ENCODE data around the gene FMN1.

FMN1 gene

GRCh38 chr15:33016405-33017024 is 178.0 kb downstream of the FMN1 start:
- DNase-seq = no peak

- no peak for DNase-seq
These were observed 179.9 kb downstream of the FMN1 start for GRCh38 chr15:33014586-33014985.

- peak in 1 of 56 donors; percentile 2 for DNase-seq
These were observed 180.6 kb downstream of the FMN1 start for GRCh38 chr15:33013827-33014445.

DNA sequence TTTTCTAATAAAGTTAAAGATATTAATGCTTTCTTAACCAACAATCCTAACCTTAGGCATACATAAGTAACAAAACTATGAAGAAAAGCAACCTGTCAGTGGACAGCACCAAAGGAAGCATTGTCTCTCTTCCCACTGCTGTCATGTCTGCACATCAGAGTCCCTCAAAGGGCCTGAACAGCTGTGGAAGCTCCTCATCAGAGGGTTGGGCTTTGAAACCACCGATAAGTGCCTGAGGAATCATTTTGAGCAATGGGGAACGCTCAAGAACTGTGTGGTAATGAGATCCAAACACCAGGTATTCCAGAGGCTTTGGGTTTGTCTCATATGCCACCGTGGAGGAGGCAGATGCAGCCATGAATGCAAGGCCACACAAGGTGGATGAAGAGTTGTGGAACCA is 182.5 kb downstream of the FMN1 start:
- no peak for DNase-seq

- DNase-seq = no peak
These were observed 184.9 kb downstream of the FMN1 start for GRCh38 chr15:33009603-33010002.

DNA sequence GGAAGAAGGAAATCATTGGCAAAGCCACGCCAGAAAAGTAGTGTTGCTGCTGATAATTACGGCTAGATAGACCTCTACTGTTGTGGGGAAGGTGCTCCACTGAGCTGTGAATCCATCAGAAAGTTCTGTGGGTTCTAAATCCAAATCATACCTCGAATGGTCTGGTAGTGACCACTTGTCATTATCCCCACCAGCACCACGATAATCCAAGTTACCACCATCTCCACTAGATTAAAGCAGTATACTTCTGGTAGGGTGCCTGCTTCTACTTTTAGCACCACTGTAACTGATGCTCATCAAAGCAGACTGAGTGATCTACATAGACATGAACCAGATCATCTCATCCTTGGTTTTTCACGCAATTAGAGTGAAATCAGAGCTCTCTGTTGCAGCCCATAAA is 185.5 kb downstream of the FMN1 start:
- no peak for DNase-seq

GRCh38 chr15:33008284-33008995 is 186.1 kb downstream of the FMN1 start:
- DNase-seq = no peak

DNA sequence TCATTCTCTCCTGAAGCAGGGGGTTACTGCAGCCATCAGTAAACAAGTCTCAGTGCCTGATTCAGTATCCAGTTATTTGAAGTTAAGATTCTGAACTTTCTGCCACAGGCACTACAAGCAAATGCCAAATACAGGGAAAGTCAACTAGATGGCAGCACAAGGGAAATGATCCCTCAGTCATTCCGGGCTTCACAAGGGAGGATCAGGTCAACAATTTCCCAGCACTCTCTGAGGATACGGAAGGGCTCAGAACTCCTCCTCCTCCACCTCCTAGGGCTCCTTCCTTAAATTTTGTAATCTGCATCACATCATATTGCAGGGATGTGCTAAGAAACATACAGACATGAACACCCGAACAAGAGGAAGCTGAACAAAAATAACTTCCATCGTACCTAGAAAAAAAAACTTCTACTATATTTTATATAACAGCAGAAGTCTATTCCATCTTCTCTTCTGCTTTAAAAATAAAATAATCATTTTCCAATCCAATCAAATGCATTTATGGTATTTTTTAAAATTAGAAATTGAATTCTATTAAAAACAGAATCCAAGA is 187.1 kb downstream of the FMN1 start:
- peak in 2 of 56 donors; percentile 6 for DNase-seq

- DNase-seq = no peak
These were observed 188.9 kb downstream of the FMN1 start for GRCh38 chr15:33005582-33005981.

- DNase-seq = no peak
These were observed 192.6 kb downstream of the FMN1 start for GRCh38 chr15:33001926-33002325.

DNA sequence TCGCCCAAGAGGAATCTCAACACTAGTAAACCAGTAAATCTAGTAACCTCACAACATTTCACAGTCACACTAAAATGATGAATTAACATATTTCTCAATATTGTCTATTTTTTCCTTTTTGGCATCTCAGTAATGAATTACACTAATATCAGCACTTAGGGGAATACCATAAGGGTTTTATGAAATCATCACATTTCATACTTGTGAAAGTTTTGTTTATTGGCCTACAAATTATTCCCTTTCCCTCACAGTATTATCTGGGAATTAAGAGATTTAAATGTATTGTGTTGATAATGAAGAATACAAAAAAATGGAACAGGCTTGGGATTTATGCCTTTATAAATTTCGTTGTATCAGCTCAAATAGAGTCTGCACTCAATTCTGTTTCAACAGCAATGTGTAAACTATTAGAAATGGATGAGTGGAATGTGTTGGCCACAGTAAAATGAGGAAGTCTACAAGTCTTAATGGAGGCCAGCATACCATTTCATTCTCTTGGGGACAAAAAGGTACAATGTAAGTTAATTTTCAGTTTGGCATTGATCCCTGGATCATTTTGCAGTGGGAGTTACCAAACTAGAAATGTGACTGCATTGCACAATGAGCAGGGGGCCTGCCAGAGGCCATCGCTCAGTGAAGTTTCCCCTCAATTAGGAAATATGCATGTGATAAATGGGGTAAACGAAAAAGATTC is 195.4 kb downstream of the FMN1 start:
- no peak for DNase-seq

DNA sequence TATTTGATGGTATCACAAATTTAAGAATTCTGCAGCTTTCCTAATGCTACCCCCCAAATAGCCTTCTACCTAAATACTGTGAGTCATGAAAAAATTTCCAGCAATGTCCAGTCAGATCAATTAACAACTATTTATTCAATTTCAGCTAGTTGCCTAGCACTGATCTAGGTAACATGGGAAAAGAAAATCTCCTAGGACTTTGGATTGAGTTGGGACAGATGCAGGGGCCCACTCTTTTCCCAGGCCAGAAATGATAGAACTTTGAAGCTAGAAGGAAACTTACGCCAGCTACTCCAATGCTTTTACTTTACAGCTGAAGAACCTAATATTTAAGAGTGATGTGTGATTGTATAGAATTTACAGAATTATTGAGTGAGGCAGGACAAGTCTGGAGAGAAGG is 196.3 kb downstream of the FMN1 start:
- no peak for DNase-seq

DNA sequence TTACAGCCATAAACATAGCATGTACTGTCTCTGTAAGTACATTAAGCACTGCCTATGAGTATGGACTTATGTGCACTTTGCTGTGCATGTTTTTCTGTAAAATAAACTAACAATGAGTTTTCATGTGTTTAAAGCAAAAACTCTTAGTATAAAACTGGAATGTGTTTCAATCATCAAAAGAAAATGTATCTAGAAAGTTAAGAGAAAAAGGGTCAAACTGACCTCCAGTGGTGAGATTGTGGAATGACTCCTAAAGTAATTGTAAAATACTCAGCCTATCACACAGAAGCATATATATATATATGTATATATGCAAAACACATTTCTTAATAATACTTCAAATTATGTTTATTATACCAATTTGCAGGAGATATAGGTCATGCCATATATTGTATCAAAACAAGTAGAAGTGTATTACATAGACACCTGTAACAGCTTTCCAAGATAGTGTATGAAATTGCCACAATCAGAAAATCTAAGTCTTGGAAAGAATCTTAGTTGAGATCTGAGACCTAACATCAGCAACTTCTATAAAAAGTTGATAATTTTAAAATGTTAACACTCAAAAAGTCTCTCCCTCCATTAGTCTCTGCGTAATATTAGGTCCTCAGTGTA is 199.6 kb downstream of the FMN1 start:
- DNase-seq = no peak

DNA sequence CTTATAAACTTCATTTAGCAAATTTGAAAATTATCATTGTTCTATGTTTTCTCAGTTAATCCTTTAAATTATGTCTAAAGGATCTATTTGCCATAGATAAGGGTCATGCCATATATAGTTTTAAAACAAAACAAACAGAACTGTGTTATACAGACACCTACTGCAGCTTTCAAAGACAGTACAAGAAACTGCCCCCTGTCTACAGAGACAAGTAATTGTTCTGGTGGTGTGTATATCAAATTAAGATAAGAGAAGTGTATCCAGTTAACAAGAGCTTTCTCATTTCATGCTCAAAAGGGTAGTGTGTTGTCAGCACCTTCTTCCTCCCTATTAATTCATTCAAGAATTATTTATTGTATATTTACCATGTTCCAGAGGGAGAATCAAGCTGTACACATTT is 201.2 kb downstream of the FMN1 start:
- no peak for DNase-seq

- no peak for DNase-seq
These were observed 202.8 kb downstream of the FMN1 start for GRCh38 chr15:32991619-32992111.

GRCh38 chr15:32990071-32990470 is 204.4 kb downstream of the FMN1 start:
- DNase-seq = no peak

DNA sequence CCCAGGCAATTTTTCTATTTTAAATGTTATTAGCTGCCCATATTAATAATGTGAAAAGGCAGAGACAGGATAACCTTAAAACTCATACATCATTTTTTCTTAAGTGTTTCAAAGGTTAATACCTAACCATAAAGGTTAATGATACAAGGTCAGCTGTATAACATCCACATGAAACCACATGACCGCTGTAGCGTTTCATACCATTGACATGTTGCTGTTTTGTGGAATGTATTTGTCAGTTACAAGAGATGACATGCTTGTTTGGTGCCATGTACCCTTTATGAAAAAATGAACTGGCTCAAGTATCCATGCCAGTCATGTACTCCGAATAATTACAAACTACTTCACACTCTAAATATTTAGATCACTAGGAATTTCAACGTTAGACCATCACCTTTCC is 207.4 kb downstream of the FMN1 start:
- DNase-seq = no peak

- no peak for DNase-seq
These were observed 208.4 kb downstream of the FMN1 start for GRCh38 chr15:32986147-32986546.

DNA sequence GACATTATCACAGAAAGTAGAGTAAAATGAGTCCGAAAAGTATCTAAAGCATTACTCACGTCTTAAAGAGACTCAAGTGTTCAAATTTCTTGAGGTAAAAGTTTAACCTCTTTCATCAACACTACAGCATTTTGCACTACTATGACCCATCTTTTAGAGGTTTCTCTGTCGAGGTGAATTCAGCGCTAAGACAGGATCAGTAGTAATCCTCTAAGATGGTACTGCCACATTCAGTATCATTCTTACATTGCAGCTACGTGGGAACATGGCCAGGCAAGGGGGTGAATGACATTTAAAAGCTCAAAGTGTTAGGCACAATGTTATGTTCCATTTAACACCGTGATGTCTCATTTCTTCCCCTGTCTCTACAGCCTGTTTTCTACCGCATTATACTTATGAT is 210.8 kb downstream of the FMN1 start:
- no peak for DNase-seq

DNA sequence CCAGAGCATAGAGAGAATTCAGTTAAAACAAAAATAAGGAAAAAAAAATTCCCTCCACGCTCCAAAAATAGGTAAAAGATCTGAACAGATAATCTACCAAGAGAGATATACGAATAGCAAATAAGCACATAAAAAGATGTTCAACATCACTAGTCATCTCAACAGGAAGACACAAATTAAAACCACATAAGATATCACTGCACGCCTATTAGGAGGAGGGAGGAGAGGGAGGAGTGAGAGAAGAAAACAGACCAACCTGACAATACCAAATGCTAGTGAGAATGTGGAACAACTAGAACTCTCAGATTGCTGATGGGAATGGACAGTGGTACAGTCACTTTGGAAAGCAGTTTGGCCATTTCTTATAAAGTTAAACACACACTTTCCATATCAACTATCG is 212.5 kb downstream of the FMN1 start:
- DNase-seq = no peak

- DNase-seq = no peak
These were observed 213.0 kb downstream of the FMN1 start for GRCh38 chr15:32981536-32981935.
